Measurements from ENCODE around the gene UGT1A9. TPM values are rescaled to one million over a fixed set of nuclear protein-coding genes. Genes with fewer than 3 reads are reported as not detected.

The UGT1A9 gene
- total RNA-seq, 4 donors from 2014 or later = not detected

- H3K4me1 ChIP-seq = no peaks in the 10 kb centered on the region
- no peak overlapping the region for H3K27ac ChIP-seq
- H3K9me3 ChIP-seq = no peaks in the 10 kb centered on the region
- peaks cover 11% of the 10 kb centered on the region for H3K27me3 ChIP-seq
- H3K4me3 ChIP-seq = no peak overlapping the region
- H3K36me3 ChIP-seq = no peaks in the 10 kb centered on the region
- WGBS, 2 donors (ENCODE audit: low coverage in 1 of 2) = 75 to 78% methylated on average over 4 of the region's 4 CpGs
- no peak for ATAC-seq
- TF ChIP-seq POLR2AphosphoS5 (IDR thresholded peaks at IDR 0.05) (no peak), POLR2A (IDR thresholded peaks at IDR 0.05) (no peak), CTCF (IDR thresholded peaks at IDR 0.05) (no peak), EP300 (IDR thresholded peaks at IDR 0.05) (no peak)
These were observed 3.0 kb upstream of the UGT1A9 start for GRCh38 chr2:233668605-233669260.

- Histone ChIP-seq H3K4me3 (no peak overlapping the region), H3K9me3 (no peaks in the 10 kb centered on the region), H3K27ac (no peak overlapping the region), H3K27me3 (peaks cover 17% of the 10 kb centered on the region), H3K4me1 (no peaks in the 10 kb centered on the region), H3K36me3 (no peaks in the 10 kb centered on the region)
- no peak for ATAC-seq
- no peak for TF ChIP-seq EP300 (IDR thresholded peaks at IDR 0.05)
- TF ChIP-seq POLR2A (IDR thresholded peaks at IDR 0.05) = no peak
- TF ChIP-seq POLR2AphosphoS5 (IDR thresholded peaks at IDR 0.05) = no peak
- no peak for TF ChIP-seq CTCF (IDR thresholded peaks at IDR 0.05)
- 54 to 76% methylated on average over 3 of the region's 3 CpGs for WGBS, 2 donors (ENCODE audit: low coverage in 1 of 2)
These were observed 1.2 kb downstream of the UGT1A9 start for GRCh38 chr2:233672886-233673285.

GRCh38 chr2:233673896-233674295, 2.2 kb downstream of the UGT1A9 start:
- TF ChIP-seq POLR2AphosphoS5 (IDR thresholded peaks at IDR 0.05) (no peak), CTCF (IDR thresholded peaks at IDR 0.05) (no peak), EP300 (IDR thresholded peaks at IDR 0.05) (no peak), POLR2A (IDR thresholded peaks at IDR 0.05) (no peak)
- ATAC-seq = no peak
- Histone ChIP-seq H3K27me3 (peaks cover 17% of the 10 kb centered on the region), H3K4me3 (no peak overlapping the region), H3K4me1 (no peaks in the 10 kb centered on the region), H3K9me3 (no peaks in the 10 kb centered on the region), H3K27ac (no peak overlapping the region), H3K36me3 (no peaks in the 10 kb centered on the region)

GRCh38 chr2:233674314-233674713, 2.6 kb downstream of the UGT1A9 start:
- Histone ChIP-seq H3K9me3 (no peaks in the 10 kb centered on the region), H3K27ac (no peak overlapping the region), H3K4me1 (no peaks in the 10 kb centered on the region), H3K36me3 (no peaks in the 10 kb centered on the region), H3K4me3 (no peak overlapping the region), H3K27me3 (peaks cover 17% of the 10 kb centered on the region)
- TF ChIP-seq POLR2A (IDR thresholded peaks at IDR 0.05) = no peak
- ATAC-seq = no peak
- 50 to 55% methylated on average over 1 of the region's 1 CpG for WGBS, 2 donors (ENCODE audit: low coverage in 1 of 2)

GRCh38 chr2:233674995-233675394, 3.3 kb downstream of the UGT1A9 start:
- TF ChIP-seq POLR2AphosphoS5 (IDR thresholded peaks at IDR 0.05) (no peak), CTCF (IDR thresholded peaks at IDR 0.05) (no peak), POLR2A (IDR thresholded peaks at IDR 0.05) (no peak), EP300 (IDR thresholded peaks at IDR 0.05) (no peak)
- H3K27ac ChIP-seq = no peak overlapping the region
- H3K9me3 ChIP-seq = no peaks in the 10 kb centered on the region
- ATAC-seq = no peak
- H3K27me3 ChIP-seq = peaks cover 12% of the 10 kb centered on the region
- no peak overlapping the region for H3K4me3 ChIP-seq
- H3K36me3 ChIP-seq = no peaks in the 10 kb centered on the region
- H3K4me1 ChIP-seq = no peaks in the 10 kb centered on the region
- WGBS, 2 donors (ENCODE audit: low coverage in 1 of 2) = 7 to 9% methylated on average over 4 of the region's 4 CpGs

Data from gastroesophageal sphincter (tissue), 4 donors.